K562 (cell line): ENCODE results near the gene TAF1B. TPM values are rescaled to one million over a fixed set of nuclear protein-coding genes. Genes with fewer than 3 reads are reported as not detected.

Experiments used
- EWSR1 ChIP-seq: fragments of 450-650 bp; IDR thresholded peaks from 2 replicates; pipeline ENCODE4 v1.6.1; 2018; ENCODE audit warnings: borderline replicate concordance, mild to moderate bottlenecking, low read depth, moderate library complexity; ENCODE audit not compliant: partially characterized antibody
- FIP1L1 ChIP-seq: fragments of 200-400 bp; formaldehyde crosslinking; IDR thresholded peaks from 2 replicates; pipeline ENCODE4 v1.6.1; 2018; ENCODE audit warnings: mild to moderate bottlenecking, low read depth, low read length; ENCODE audit not compliant: poor library complexity, severe bottlenecking
- FOS ChIP-seq: IDR thresholded peaks from 3 replicates; pipeline ENCODE4 v1.6.1; 2011; ENCODE audit not compliant: insufficient read length; ENCODE audit errors: extremely low read depth
- HIVEP1 ChIP-seq: fragments of 250-450 bp; sonication (Bioruptor Pico); IDR thresholded peaks from 2 replicates; pipeline ENCODE4 v1.4.0; 2020; ENCODE audit warnings: mild to moderate bottlenecking
- KHSRP ChIP-seq: fragments of 450-650 bp; IDR thresholded peaks from 2 replicates; pipeline ENCODE4 v1.6.1; 2017
- NCOA2 ChIP-seq, 2 experiments: fragments of 450-650 bp; IDR thresholded peaks; 2 replicates each; pipeline ENCODE4 v1.6.1; 2018; ENCODE audit warnings: mild to moderate bottlenecking in 2 of 2, moderate library complexity in 1 of 2; ENCODE audit not compliant: partially characterized antibody in 2 of 2
- NR1H2 ChIP-seq: sonication (generic); formaldehyde crosslinking; IDR thresholded peaks from 2 replicates; pipeline ENCODE4 v1.4.0; 2020; ENCODE audit warnings: mild to moderate bottlenecking, missing genetic modification reagents
- PHB2 ChIP-seq: fragments of 450-650 bp; IDR thresholded peaks from 2 replicates; pipeline ENCODE4 v1.6.1; 2017; ENCODE audit warnings: low read depth
- PHF8 ChIP-seq: fragments of 200-600 bp; sonication (generic); IDR thresholded peaks from 2 replicates; pipeline ENCODE4 v1.6.1; 2012; ENCODE audit warnings: mixed run types, mild to moderate bottlenecking, inconsistent platforms, low read length, moderate library complexity, borderline replicate concordance
- POLR2G ChIP-seq: fragments of 200-400 bp; formaldehyde crosslinking; IDR thresholded peaks from 2 replicates; pipeline ENCODE4 v1.6.1; 2017; ENCODE audit warnings: low read depth, mild to moderate bottlenecking, antibody characterized with exemption, low read length, moderate library complexity
- PURB ChIP-seq: sonication (generic); formaldehyde crosslinking; IDR thresholded peaks from 2 replicates; pipeline ENCODE4 v1.9.0; 2021; ENCODE audit warnings: low read depth, mild to moderate bottlenecking, missing genetic modification reagents
- RAD51 ChIP-seq: fragments of 450-650 bp; IDR thresholded peaks from 2 replicates; pipeline ENCODE4 v1.7.1; 2016; ENCODE audit warnings: low read depth, mild to moderate bottlenecking, borderline replicate concordance
- TAF15 ChIP-seq: fragments of 200-400 bp; formaldehyde crosslinking; IDR thresholded peaks from 2 replicates; pipeline ENCODE4 v1.6.1; 2017; ENCODE audit warnings: mild to moderate bottlenecking, low read depth, low read length, moderate library complexity
- TBP ChIP-seq: optimal IDR thresholded peaks from 2 replicates; pipeline ENCODE3; 2011; ENCODE audit warnings: low read depth, low read length, improper control_type of control experiment
- ZBTB1 ChIP-seq: sonication (generic); formaldehyde crosslinking; IDR thresholded peaks from 2 replicates; pipeline ENCODE4 v1.8.1; 2023; ENCODE audit warnings: missing genetic modification reagents, low read depth, mild to moderate bottlenecking, borderline replicate concordance
- ZNF584 ChIP-seq: fragments of 200-800 bp; sonication (Bioruptor generic); IDR thresholded peaks from 2 replicates; pipeline ENCODE4 v1.6.1; 2016; ENCODE audit warnings: low read depth, mild to moderate bottlenecking, missing genetic modification characterization, missing compliant biosample characterization
- ZNF780A ChIP-seq: fragments of 250-450 bp; sonication (Bioruptor Pico); IDR thresholded peaks from 2 replicates; pipeline ENCODE4 v1.5.0; 2021; ENCODE audit warnings: mild to moderate bottlenecking
- ZSCAN32 ChIP-seq: fragments of 450-650 bp; formaldehyde crosslinking; IDR thresholded peaks from 2 replicates; pipeline ENCODE4 v1.4.0; 2020; ENCODE audit warnings: mild to moderate bottlenecking, moderate library complexity
- polyA plus RNA-seq, 8 experiments: library from polyadenylated mRNA; depleted of rRNA in 4 of 8; stranded (reverse) in 5 of 8; unstranded in 3 of 8; fragments of >200 nt; fragmentation: Nextera tagmentation in 2 of 8; fragmentation: Illumina TruSeq in 1 of 8; extraction: Ambion mirVana in 2 of 8; extraction: Trizol in 1 of 8; gene quantifications; 2 replicates each; pipeline versions ENCODE4 v1.2.1 to v1.2.3, GENCODE V29; 2011 to 2014; ENCODE audit warnings: inconsistent platforms in 1 of 8, missing spikeins in 1 of 8
- total RNA-seq, 7 experiments: library from RNA; depleted of rRNA in 6 of 7; stranded (reverse); fragments of >200 nt in 6 of 7; fragmentation: Illumina TruSeq in 2 of 7; extraction: Trizol in 2 of 7; gene quantifications; 2 replicates each; pipeline versions ENCODE4 v1.2.1 to v1.2.3, GENCODE V29; 2011 to 2021; ENCODE audit warnings: low replicate concordance in 1 of 7
- TF ChIP-seq, protein P1 (sequence below): sonication (generic); formaldehyde crosslinking; IDR thresholded peaks from 2 replicates; pipeline ENCODE4 v1.9.0; 2022; ENCODE audit warnings: mild to moderate bottlenecking, missing genetic modification reagents
- TF ChIP-seq, protein P2 (sequence below): fragments of 250-450 bp; sonication (Bioruptor Pico); IDR thresholded peaks from 2 replicates; pipeline ENCODE4 v1.8.0; 2022; ENCODE audit warnings: moderate library complexity, mild to moderate bottlenecking, inconsistent platforms
- TF ChIP-seq, protein P3 (sequence below): IDR thresholded peaks from 3 replicates; pipeline ENCODE4 v1.6.1; 2011; ENCODE audit warnings: borderline replicate concordance, mild to moderate bottlenecking, moderate library complexity; ENCODE audit not compliant: insufficient read length; ENCODE audit errors: extremely low read depth
- TF ChIP-seq, protein P4 (sequence below), 2 experiments: IDR thresholded peaks; 2 replicates each; pipeline ENCODE4 v1.6.1; 2011; ENCODE audit warnings: borderline replicate concordance in 1 of 2, control low read depth in 1 of 2, low read depth in 1 of 2, low read length in 1 of 2, mild to moderate bottlenecking in 1 of 2, mixed read lengths in 1 of 2, moderate library complexity in 1 of 2; ENCODE audit not compliant: insufficient read depth in 1 of 2, insufficient read length in 1 of 2, poor library complexity in 1 of 2, severe bottlenecking in 1 of 2; ENCODE audit errors: extremely low read depth in 1 of 2

The TAF1B gene
- total and polyA plus RNA-seq, 9 of the 15 experiments (the other 6 are each of a cell fraction or from before 2014, with no cell fraction given), result 8.8 to 25.1 (median 17.3) TPM

DNA sequence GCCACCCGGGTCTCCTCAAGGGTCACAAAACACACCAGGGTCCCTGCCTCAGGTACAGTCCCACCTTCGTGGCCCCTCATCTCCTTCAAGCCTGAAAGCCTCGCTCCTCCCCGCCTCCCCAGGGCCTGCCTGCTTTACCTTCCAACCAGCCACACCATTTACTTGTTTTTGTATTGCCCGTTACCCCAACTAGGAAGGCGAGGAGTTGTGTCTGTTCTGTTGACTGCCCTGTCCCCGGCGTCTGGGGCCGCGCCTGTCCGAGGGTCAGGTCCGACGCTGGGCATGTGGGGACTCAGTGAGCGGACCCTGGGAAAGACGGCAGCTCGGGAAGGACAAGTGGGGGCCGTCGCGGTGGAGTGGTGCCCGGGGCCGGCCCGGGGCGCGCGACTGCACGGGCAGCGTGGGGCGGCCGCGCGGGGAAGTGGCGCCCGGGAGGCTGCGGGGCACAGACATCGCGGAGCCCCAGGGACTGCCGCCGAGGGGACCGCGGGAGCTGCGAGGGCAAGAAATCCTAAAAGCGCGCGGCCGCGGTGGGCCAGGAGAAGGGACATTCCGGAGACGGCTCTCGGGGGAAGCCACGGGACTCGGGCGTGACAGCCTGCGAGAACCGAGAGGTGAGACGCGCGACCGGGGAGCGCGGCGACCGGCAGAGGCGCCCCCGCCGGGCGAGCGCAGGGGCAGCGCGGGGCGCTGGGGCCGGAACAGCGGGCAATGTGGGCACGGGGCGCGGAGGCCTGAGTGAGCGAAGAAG, 107.4 kb downstream of the TAF1B start (continued):
- TF ChIP-seq, protein P1, sequence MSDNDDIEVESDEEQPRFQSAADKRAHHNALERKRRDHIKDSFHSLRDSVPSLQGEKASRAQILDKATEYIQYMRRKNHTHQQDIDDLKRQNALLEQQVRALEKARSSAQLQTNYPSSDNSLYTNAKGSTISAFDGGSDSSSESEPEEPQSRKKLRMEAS, result peak; percentile 31; the same call in 1 of the 2 replicates
- 0 out of 2 replicates have a peak, but pooled peaks have one; percentile 25 for TF ChIP-seq ZBTB1
- TF ChIP-seq NCOA2 (IDR thresholded peaks at IDR 0.05; ENCODE audit: partially characterized antibody in 2 of 2), result no peak
- TF ChIP-seq PHB2, result no peak
- TF ChIP-seq ZSCAN32 (CRISPR knock-in tag), result no peak
- TF ChIP-seq FOS, result no peak
- peak; percentile 0 for TF ChIP-seq FIP1L1
- TF ChIP-seq ZNF780A, result no peak
- TF ChIP-seq KHSRP, result no peak
- TF ChIP-seq TAF15, result no peak
- TF ChIP-seq PHF8, result peak; percentile 43; the same call in 1 of the 2 replicates
- TF ChIP-seq EWSR1, result no peak
- TF ChIP-seq HIVEP1 (CRISPR knock-in tag), result no peak
- no peak for TF ChIP-seq NR1H2
- TF ChIP-seq RAD51, result no peak
- TF ChIP-seq POLR2G, result peak; percentile 12; the same call in 1 of the 2 replicates
- TF ChIP-seq, protein P2, sequence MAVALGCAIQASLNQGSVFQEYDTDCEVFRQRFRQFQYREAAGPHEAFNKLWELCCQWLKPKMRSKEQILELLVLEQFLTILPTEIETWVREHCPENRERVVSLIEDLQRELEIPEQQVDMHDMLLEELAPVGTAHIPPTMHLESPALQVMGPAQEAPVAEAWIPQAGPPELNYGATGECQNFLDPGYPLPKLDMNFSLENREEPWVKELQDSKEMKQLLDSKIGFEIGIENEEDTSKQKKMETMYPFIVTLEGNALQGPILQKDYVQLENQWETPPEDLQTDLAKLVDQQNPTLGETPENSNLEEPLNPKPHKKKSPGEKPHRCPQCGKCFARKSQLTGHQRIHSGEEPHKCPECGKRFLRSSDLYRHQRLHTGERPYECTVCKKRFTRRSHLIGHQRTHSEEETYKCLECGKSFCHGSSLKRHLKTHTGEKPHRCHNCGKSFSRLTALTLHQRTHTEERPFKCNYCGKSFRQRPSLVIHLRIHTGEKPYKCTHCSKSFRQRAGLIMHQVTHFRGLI (CRISPR knock-in tag), result no peak
- TF ChIP-seq, protein P3, sequence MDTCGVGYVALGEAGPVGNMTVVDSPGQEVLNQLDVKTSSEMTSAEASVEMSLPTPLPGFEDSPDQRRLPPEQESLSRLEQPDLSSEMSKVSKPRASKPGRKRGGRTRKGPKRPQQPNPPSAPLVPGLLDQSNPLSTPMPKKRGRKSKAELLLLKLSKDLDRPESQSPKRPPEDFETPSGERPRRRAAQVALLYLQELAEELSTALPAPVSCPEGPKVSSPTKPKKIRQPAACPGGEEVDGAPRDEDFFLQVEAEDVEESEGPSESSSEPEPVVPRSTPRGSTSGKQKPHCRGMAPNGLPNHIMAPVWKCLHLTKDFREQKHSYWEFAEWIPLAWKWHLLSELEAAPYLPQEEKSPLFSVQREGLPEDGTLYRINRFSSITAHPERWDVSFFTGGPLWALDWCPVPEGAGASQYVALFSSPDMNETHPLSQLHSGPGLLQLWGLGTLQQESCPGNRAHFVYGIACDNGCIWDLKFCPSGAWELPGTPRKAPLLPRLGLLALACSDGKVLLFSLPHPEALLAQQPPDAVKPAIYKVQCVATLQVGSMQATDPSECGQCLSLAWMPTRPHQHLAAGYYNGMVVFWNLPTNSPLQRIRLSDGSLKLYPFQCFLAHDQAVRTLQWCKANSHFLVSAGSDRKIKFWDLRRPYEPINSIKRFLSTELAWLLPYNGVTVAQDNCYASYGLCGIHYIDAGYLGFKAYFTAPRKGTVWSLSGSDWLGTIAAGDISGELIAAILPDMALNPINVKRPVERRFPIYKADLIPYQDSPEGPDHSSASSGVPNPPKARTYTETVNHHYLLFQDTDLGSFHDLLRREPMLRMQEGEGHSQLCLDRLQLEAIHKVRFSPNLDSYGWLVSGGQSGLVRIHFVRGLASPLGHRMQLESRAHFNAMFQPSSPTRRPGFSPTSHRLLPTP, result no peak
- no peak for TF ChIP-seq PURB (CRISPR knock-in tag)
- TF ChIP-seq, protein P4, sequence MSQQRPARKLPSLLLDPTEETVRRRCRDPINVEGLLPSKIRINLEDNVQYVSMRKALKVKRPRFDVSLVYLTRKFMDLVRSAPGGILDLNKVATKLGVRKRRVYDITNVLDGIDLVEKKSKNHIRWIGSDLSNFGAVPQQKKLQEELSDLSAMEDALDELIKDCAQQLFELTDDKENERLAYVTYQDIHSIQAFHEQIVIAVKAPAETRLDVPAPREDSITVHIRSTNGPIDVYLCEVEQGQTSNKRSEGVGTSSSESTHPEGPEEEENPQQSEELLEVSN (IDR thresholded peaks at IDR 0.05; ENCODE audit: borderline replicate concordance in 1 of 2, extremely low read depth in 1 of 2, insufficient read depth in 1 of 2, insufficient read length in 1 of 2, low read depth in 1 of 2, low read length in 1 of 2, poor library complexity in 1 of 2, severe bottlenecking in 1 of 2), result peak in 1 of 2 experiments; percentile 52
- peak; percentile 34 for TF ChIP-seq TBP
- peak; percentile 68; the same call in 1 of the 2 replicates for TF ChIP-seq ZNF584 (CRISPR knock-in tag)
